H9 (cell line): ENCODE results near the gene GLRX. TPM values are rescaled to one million over a fixed set of nuclear protein-coding genes. Genes with fewer than 3 reads are reported as not detected.

Experiments
- DNase-seq: peaks from one replicate; pipeline ENCODE4 v3.0.0-alpha.2; 2017
- H2AFZ ChIP-seq: one replicate; pipeline ENCODE4 v1.6.1; 2013; ENCODE audit warnings: mild to moderate bottlenecking, low read length, control low read depth, moderate library complexity
- H2AK5ac ChIP-seq: 2 replicates; pipeline ENCODE4 v1.6.1; 2013; ENCODE audit warnings: low read length, control low read depth, mixed read lengths; ENCODE audit not compliant: insufficient read length
- H2BK120ac ChIP-seq: one replicate; pipeline ENCODE4 v1.6.1; 2013; ENCODE audit warnings: low read depth, mild to moderate bottlenecking, low read length, control low read depth, inconsistent platforms; ENCODE audit not compliant: poor library complexity, severe bottlenecking
- H2BK12ac ChIP-seq: 2 replicates; pipeline ENCODE4 v1.6.1; 2013; ENCODE audit warnings: low read length, control low read depth, mixed read lengths, low read depth; ENCODE audit not compliant: insufficient read length
- H2BK15ac ChIP-seq: 2 replicates; pipeline ENCODE4 v1.6.1; 2013; ENCODE audit warnings: low read depth, low read length, control low read depth
- H2BK20ac ChIP-seq: one replicate; pipeline ENCODE4 v1.6.1; 2013; ENCODE audit warnings: low read depth, mild to moderate bottlenecking, low read length, control low read depth, inconsistent platforms; ENCODE audit not compliant: poor library complexity, severe bottlenecking
- H2BK5ac ChIP-seq: 2 replicates; pipeline ENCODE4 v1.6.1; 2013; ENCODE audit warnings: low read length, control low read depth, mixed read lengths; ENCODE audit not compliant: insufficient read length
- H3K14ac ChIP-seq: 2 replicates; pipeline ENCODE4 v1.6.1; 2013; ENCODE audit warnings: low read length, control low read depth; ENCODE audit not compliant: insufficient read depth
- H3K18ac ChIP-seq: 2 replicates; pipeline ENCODE4 v1.6.1; 2013; ENCODE audit warnings: low read depth, mild to moderate bottlenecking, mixed read lengths, low read length, control low read depth; ENCODE audit not compliant: insufficient read length
- H3K23ac ChIP-seq: 2 replicates; pipeline ENCODE4 v1.6.1; 2013; ENCODE audit warnings: low read length, control low read depth, mixed read lengths, low read depth; ENCODE audit not compliant: insufficient read length
- H3K23me2 ChIP-seq: 2 replicates; pipeline ENCODE4 v1.6.1; 2013; ENCODE audit warnings: low read depth, mild to moderate bottlenecking, mixed read lengths, low read length, control low read depth; ENCODE audit not compliant: insufficient read length, poor library complexity, severe bottlenecking
- H3K27ac ChIP-seq: 2 replicates; pipeline ENCODE4 v1.5.1; 2013; ENCODE audit warnings: low read length, control low read depth, mixed read lengths, low read depth; ENCODE audit not compliant: insufficient read length
- H3K27me3 ChIP-seq: 2 replicates; pipeline ENCODE4 v1.6.1; 2013; ENCODE audit warnings: low read length, control low read depth, inconsistent platforms; ENCODE audit not compliant: insufficient read depth
- H3K4ac ChIP-seq: 2 replicates; pipeline ENCODE4 v1.6.1; 2013; ENCODE audit warnings: low read depth, mild to moderate bottlenecking, control low read depth, inconsistent platforms, low read length, moderate library complexity
- H3K4me1 ChIP-seq: 2 replicates; pipeline ENCODE4 v1.6.1; 2013; ENCODE audit warnings: low read length, control low read depth, inconsistent platforms; ENCODE audit not compliant: insufficient read depth
- H3K4me2 ChIP-seq: 2 replicates; pipeline ENCODE4 v1.6.1; 2013; ENCODE audit warnings: low read length, control low read depth, mixed read lengths; ENCODE audit not compliant: insufficient read length, insufficient read depth
- H3K56ac ChIP-seq: 2 replicates; pipeline ENCODE4 v1.6.1; 2013; ENCODE audit warnings: low read depth, mild to moderate bottlenecking, mixed read lengths, low read length, control low read depth; ENCODE audit not compliant: insufficient read length
- H3K79me1 ChIP-seq: 2 replicates; pipeline ENCODE4 v1.6.1; 2013; ENCODE audit warnings: low read depth, mild to moderate bottlenecking, moderate library complexity, low read length, control low read depth, inconsistent platforms; ENCODE audit not compliant: insufficient read depth, poor library complexity, severe bottlenecking
- H3K79me2 ChIP-seq: 2 replicates; pipeline ENCODE4 v1.6.1; 2013; ENCODE audit warnings: low read length, control low read depth, inconsistent platforms; ENCODE audit not compliant: insufficient read depth
- H3K9ac ChIP-seq: 2 replicates; pipeline ENCODE4 v1.6.1; 2013; ENCODE audit warnings: low read length, control low read depth, mixed read lengths; ENCODE audit not compliant: insufficient read length; ENCODE audit errors: extremely low read depth
- H3K9me3 ChIP-seq: one replicate; pipeline ENCODE4 v1.6.1; 2013; ENCODE audit warnings: low read depth, low read length, inconsistent platforms; ENCODE audit not compliant: control insufficient read depth
- H3T11ph ChIP-seq: one replicate; pipeline ENCODE4 v1.6.1; 2013; ENCODE audit warnings: mild to moderate bottlenecking, low read length, control low read depth, inconsistent platforms
- H4K20me1 ChIP-seq: one replicate; pipeline ENCODE4 v1.6.1; 2013; ENCODE audit not compliant: control insufficient read depth, insufficient read length, insufficient read depth
- H4K5ac ChIP-seq: 2 replicates; pipeline ENCODE4 v1.6.1; 2013; ENCODE audit warnings: low read depth, mild to moderate bottlenecking, mixed read lengths, low read length, control low read depth; ENCODE audit not compliant: insufficient read length
- H4K8ac ChIP-seq: replicated peaks from 2 replicates; pipeline ENCODE4 v1.6.1; 2013; ENCODE audit warnings: low read length, control low read depth, mixed read lengths, low read depth; ENCODE audit not compliant: insufficient read length
- H4K91ac ChIP-seq: 2 replicates; pipeline ENCODE4 v1.6.1; 2013; ENCODE audit warnings: low read depth, mild to moderate bottlenecking, moderate library complexity, mixed read lengths, low read length, control low read depth; ENCODE audit not compliant: insufficient read length
- H3K27ac Mint-ChIP-seq, 3 experiments: 2 replicates in 2 of 3; 3 replicates in 1 of 3; pipeline ENCODE4 v1.8.0; 2020 to 2021; ENCODE audit warnings: mixed read lengths in 3 of 3, mild to moderate bottlenecking in 1 of 3, moderate library complexity in 1 of 3
- H3K27me3 Mint-ChIP-seq: 2 replicates; pipeline ENCODE4 v1.8.0; 2021; ENCODE audit warnings: low read depth, mild to moderate bottlenecking, moderate library complexity, mixed read lengths
- H3K36me3 Mint-ChIP-seq, 3 experiments: 2 replicates in 2 of 3; 3 replicates in 1 of 3; pipeline ENCODE4 v1.8.0; 2020 to 2021; ENCODE audit warnings: low read depth in 3 of 3, mixed read lengths in 3 of 3; ENCODE audit not compliant: insufficient read depth in 1 of 3
- H3K4me1 Mint-ChIP-seq, 2 experiments: 2 replicates each; pipeline ENCODE4 v1.8.0; 2020; ENCODE audit warnings: mixed read lengths in 2 of 2
- H3K4me3 Mint-ChIP-seq, 2 experiments: 2 replicates in 1 of 2; 3 replicates in 1 of 2; pipeline ENCODE4 v1.8.0; 2020 to 2021; ENCODE audit warnings: mild to moderate bottlenecking in 2 of 2, mixed read lengths in 2 of 2, moderate library complexity in 1 of 2
- H3K9me3 Mint-ChIP-seq, 2 experiments: 2 replicates in 1 of 2; 3 replicates in 1 of 2; pipeline ENCODE4 v1.8.0; 2020; ENCODE audit warnings: mild to moderate bottlenecking in 2 of 2, mixed read lengths in 2 of 2, moderate library complexity in 1 of 2
- WGBS: extraction: QIAGEN DNeasy Blood & Tissue Kit; methylation state at CpG from one replicate; pipeline ENCODE4 v1.1.7; 2013; ENCODE audit warnings: missing lambda C conversion rate, low lambda C conversion rate, mixed read lengths; ENCODE audit not compliant: insufficient read length; ENCODE audit errors: extremely low coverage; 5-methylcytosine and 5-hydroxymethylcytosine counted together
- total RNA-seq: library from RNA; stranded (reverse); gene quantifications from 2 replicates; pipeline ENCODE4 v1.2.1, GENCODE V29; 2021
- TF ChIP-seq, protein P1 (sequence below): fragments of 200-600 bp; sonication (generic); conservative IDR thresholded peaks from 3 replicates; pipeline ENCODE4 v1.8.0; 2021; ENCODE audit warnings: antibody characterized with exemption, mild to moderate bottlenecking

Gene GLRX
- total RNA-seq, 1 experiment from 2014 or later = 13.8 TPM

GRCh38 chr5:95771892-95772291 is 50.6 kb downstream of the GLRX start:
- Histone ChIP-seq H3K9me3 (no peaks in the 10 kb centered on the region), H4K5ac (no peak overlapping the region), H3K23me2 (no peaks in the 10 kb centered on the region), H2AFZ (no peak overlapping the region), H3K79me2 (no peaks in the 10 kb centered on the region), H3K56ac (no peak overlapping the region), H3K23ac (no peak overlapping the region), H3K4me1 (no peaks in the 10 kb centered on the region), H3K14ac (no peak overlapping the region), H4K8ac (no peak overlapping the region), H2BK15ac (no peak overlapping the region), H2BK20ac (no peak overlapping the region), H3K27me3 (no peaks in the 10 kb centered on the region), H3K79me1 (no peaks in the 10 kb centered on the region), H3K9ac (no peak overlapping the region), H2BK120ac (no peak overlapping the region), H3K4ac (no peak overlapping the region), H4K91ac (no peak overlapping the region), H2BK5ac (no peak overlapping the region), H3K27ac (no peak overlapping the region), H3T11ph (no peak overlapping the region), H3K18ac (no peak overlapping the region), H4K20me1 (no peaks in the 10 kb centered on the region), H2AK5ac (no peak overlapping the region), H3K4me2 (no peak overlapping the region), H2BK12ac (no peak overlapping the region)
- TF ChIP-seq, protein P1, sequence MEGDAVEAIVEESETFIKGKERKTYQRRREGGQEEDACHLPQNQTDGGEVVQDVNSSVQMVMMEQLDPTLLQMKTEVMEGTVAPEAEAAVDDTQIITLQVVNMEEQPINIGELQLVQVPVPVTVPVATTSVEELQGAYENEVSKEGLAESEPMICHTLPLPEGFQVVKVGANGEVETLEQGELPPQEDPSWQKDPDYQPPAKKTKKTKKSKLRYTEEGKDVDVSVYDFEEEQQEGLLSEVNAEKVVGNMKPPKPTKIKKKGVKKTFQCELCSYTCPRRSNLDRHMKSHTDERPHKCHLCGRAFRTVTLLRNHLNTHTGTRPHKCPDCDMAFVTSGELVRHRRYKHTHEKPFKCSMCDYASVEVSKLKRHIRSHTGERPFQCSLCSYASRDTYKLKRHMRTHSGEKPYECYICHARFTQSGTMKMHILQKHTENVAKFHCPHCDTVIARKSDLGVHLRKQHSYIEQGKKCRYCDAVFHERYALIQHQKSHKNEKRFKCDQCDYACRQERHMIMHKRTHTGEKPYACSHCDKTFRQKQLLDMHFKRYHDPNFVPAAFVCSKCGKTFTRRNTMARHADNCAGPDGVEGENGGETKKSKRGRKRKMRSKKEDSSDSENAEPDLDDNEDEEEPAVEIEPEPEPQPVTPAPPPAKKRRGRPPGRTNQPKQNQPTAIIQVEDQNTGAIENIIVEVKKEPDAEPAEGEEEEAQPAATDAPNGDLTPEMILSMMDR = no peak
- Mint-ChIP-seq H3K27me3 (no peaks in the 10 kb centered on the region), H3K4me3 (no peak overlapping the region), H3K9me3 (no peaks in the 10 kb centered on the region), H3K36me3 (no peaks in the 10 kb centered on the region), H3K4me1 (no peaks in the 10 kb centered on the region), H3K27ac (no peak overlapping the region)
- no peak for DNase-seq
- no CpG with 5 or more reads among the region's 2 CpGs for WGBS
